Endothelial cell of umbilical vein (primary cell): Measurements from ENCODE around the gene TEDC1. TPM values are rescaled to one million over a fixed set of nuclear protein-coding genes. Genes with fewer than 3 reads are reported as not detected.

Experiments used
- BruUV-seq: library from RNA; stranded (reverse); fragments of 400-500 nt; replicated peaks from 2 replicates; lab custom pipeline; 2021; lab: Mats Ljungman, UMichigan
- CTCF ChIA-PET: fragments of 300-600, 350-600 bp; sonication (Branson Sonifier 250); formaldehyde crosslinking; loops from one replicate; lab custom pipeline; 2021; ENCODE audit warnings: antibody characterized with exemption, inconsistent platforms; lab: Charles Lee
- POLR2A ChIA-PET: fragments of 300-600, 350-600 bp; sonication (Branson Sonifier 250); formaldehyde crosslinking; loops from one replicate; lab custom pipeline; 2021; ENCODE audit warnings: antibody characterized with exemption, inconsistent platforms; lab: Charles Lee
- DNase-seq: peaks from one replicate; pipeline ENCODE4 v3.0.0-alpha.2; 2011; ENCODE audit warnings: low read depth, low spot score
- FAIRE-seq: peaks from 2 replicates; lab custom pipeline; 2011; peaks lifted over from hg19 to GRCh38; lab: Jason Lieb, UNC
- H2AFZ ChIP-seq: 2 replicates; pipeline ENCODE4 v1.6.0; 2012; ENCODE audit warnings: low read depth, low read length, control low read depth, inconsistent platforms
- H3K27ac ChIP-seq: 2 replicates; pipeline ENCODE4 v1.5.1; 2011; ENCODE audit warnings: low read depth, mild to moderate bottlenecking, control low read depth, low read length, moderate library complexity; ENCODE audit not compliant: insufficient read depth
- H3K27me3 ChIP-seq, 2 experiments: 2 replicates each; pipeline versions ENCODE4 v1.6.0 to v1.6.1; 2011; ENCODE audit warnings: low read length in 2 of 2, mixed read lengths in 1 of 2; ENCODE audit not compliant: control insufficient read depth in 2 of 2, insufficient read depth in 2 of 2
- H3K36me3 ChIP-seq, 2 experiments: 2 replicates in 1 of 2; 3 replicates in 1 of 2; pipeline ENCODE4 v1.5.1; 2011; ENCODE audit warnings: low read length in 2 of 2, mild to moderate bottlenecking in 1 of 2, moderate library complexity in 1 of 2; ENCODE audit not compliant: control insufficient read depth in 2 of 2, insufficient read depth in 2 of 2; ENCODE audit errors: extremely low read depth in 1 of 2
- H3K4me1 ChIP-seq: 3 replicates; pipeline ENCODE4 v1.5.1; 2011; ENCODE audit warnings: mild to moderate bottlenecking, low read length; ENCODE audit not compliant: control insufficient read depth, insufficient read depth; ENCODE audit errors: extremely low read depth
- H3K4me2 ChIP-seq: 2 replicates; pipeline ENCODE4 v1.6.1; 2011; ENCODE audit warnings: low read length, control low read depth, mixed read lengths; ENCODE audit not compliant: insufficient read depth
- H3K4me3 ChIP-seq, 3 experiments: fragments of 200-600 bp in 1 of 3; sonication (generic), shearing (Covaris generic) in 1 of 3; replicated peaks in 1 of 3; 2 replicates each; pipeline ENCODE4 v1.5.1; 2011 to 2016; ENCODE audit warnings: control low read depth in 3 of 3, low read length in 3 of 3, mild to moderate bottlenecking in 2 of 3, inconsistent platforms in 1 of 3, low read depth in 1 of 3, moderate library complexity in 1 of 3; ENCODE audit not compliant: insufficient read depth in 1 of 3
- H3K79me2 ChIP-seq: 2 replicates; pipeline ENCODE4 v1.6.0; 2012; ENCODE audit warnings: low read length, inconsistent platforms; ENCODE audit not compliant: control insufficient read depth, insufficient read depth
- H3K9ac ChIP-seq: replicated peaks from 2 replicates; pipeline ENCODE3; 2011; ENCODE audit warnings: low read length, control low read depth; ENCODE audit not compliant: insufficient read depth; ENCODE audit errors: extremely low read depth
- H3K9me1 ChIP-seq: replicated peaks from 3 replicates; pipeline ENCODE4 v1.6.0; 2011; ENCODE audit warnings: mild to moderate bottlenecking, low read length; ENCODE audit not compliant: control insufficient read depth, insufficient read depth; ENCODE audit errors: extremely low read depth
- H3K9me3 ChIP-seq: replicated peaks from 2 replicates; pipeline ENCODE4 v1.5.1; 2012; ENCODE audit warnings: low read length, inconsistent platforms; ENCODE audit not compliant: control insufficient read depth, insufficient read depth
- H4K20me1 ChIP-seq: replicated peaks from 2 replicates; pipeline ENCODE3; 2011; ENCODE audit warnings: mild to moderate bottlenecking, low read length; ENCODE audit not compliant: control insufficient read depth, insufficient read depth; ENCODE audit errors: extremely low read depth
- EZH2 ChIP-seq: IDR thresholded peaks from 2 replicates; pipeline ENCODE4 v1.6.1; 2012; ENCODE audit warnings: borderline replicate concordance, low read depth, mild to moderate bottlenecking, moderate library complexity, low read length, inconsistent platforms; ENCODE audit not compliant: severe bottlenecking
- FOS ChIP-seq: IDR thresholded peaks from 2 replicates; pipeline ENCODE4 v1.6.1; 2011; ENCODE audit warnings: mild to moderate bottlenecking, low read length, moderate library complexity, borderline replicate concordance; ENCODE audit not compliant: insufficient read depth
- GATA2 ChIP-seq: IDR thresholded peaks from 2 replicates; pipeline ENCODE4 v1.7.0; 2011; ENCODE audit warnings: low read depth, mild to moderate bottlenecking, moderate library complexity, mixed read lengths, low read length; ENCODE audit not compliant: insufficient read length, insufficient read depth
- JUN ChIP-seq: IDR thresholded peaks from 2 replicates; pipeline ENCODE4 v1.6.1; 2011; ENCODE audit warnings: borderline replicate concordance, low read depth; ENCODE audit not compliant: insufficient read length, insufficient read depth
- MYC ChIP-seq: IDR thresholded peaks from one replicate; pipeline ENCODE4 v1.6.1; 2011; ENCODE audit warnings: mild to moderate bottlenecking, low read depth, low read length
- POLR2A ChIP-seq: IDR thresholded peaks from 2 replicates; pipeline ENCODE4 v1.6.1; 2012; ENCODE audit warnings: low read depth, mild to moderate bottlenecking, control low read depth, low read length
- POLR2AphosphoS5 ChIP-seq: IDR thresholded peaks from 2 replicates; pipeline ENCODE4 v1.6.1; 2012; ENCODE audit warnings: low read depth, mild to moderate bottlenecking, control low read depth, low read length, moderate library complexity; ENCODE audit not compliant: insufficient read depth
- dilution Hi-C: fragments of 300-500 bp; cut with MboI; formaldehyde crosslinking; loops from one replicate; pipeline ENCODE4 v1.15.0; 2019; ENCODE audit warnings: low sequenced_read_pairs; ENCODE audit not compliant: extremely low pct_ligation_motif_present
- intact Hi-C: fragments of 100-400 bp; cut with micrococcal nuclease; formaldehyde crosslinking; loops from one replicate; pipeline ENCODE4 v1.10.0; 2022
- polyA plus RNA-seq, 4 experiments: library from polyadenylated mRNA; depleted of rRNA in 3 of 4; stranded (reverse) in 3 of 4; unstranded in 1 of 4; fragments of >200 nt; gene quantifications; 2 replicates each; pipeline versions ENCODE4 v1.2.1 to v1.2.3, GENCODE V29; 2011 to 2012; ENCODE audit warnings: missing spikeins in 1 of 4
- total RNA-seq: library from RNA; stranded (reverse); gene quantifications from 2 replicates; pipeline ENCODE4 v1.2.3, GENCODE V29; 2021
- TF ChIP-seq, protein P1 (sequence below), 2 donors: IDR thresholded peaks; 1 replicate in 1 of 2; 2 replicates in 1 of 2; pipeline ENCODE4 v1.5.1; 2011; ENCODE audit warnings: low read length in 2 of 2, mild to moderate bottlenecking in 2 of 2, moderate library complexity in 2 of 2, control low read depth in 1 of 2, inconsistent platforms in 1 of 2, low read depth in 1 of 2; ENCODE audit not compliant: insufficient read depth in 1 of 2; ENCODE audit errors: extremely low read depth in 1 of 2
- TF ChIP-seq, protein P2 (sequence below): IDR thresholded peaks from 2 replicates; pipeline ENCODE4 v1.6.1; 2011; ENCODE audit not compliant: insufficient read depth, insufficient read length

Gene TEDC1
- total and polyA plus RNA-seq, 2 donors (not counting 3 experiments of a cell fraction or from before 2014, with no cell fraction given) = 16.5 to 25.3 TPM

DNA sequence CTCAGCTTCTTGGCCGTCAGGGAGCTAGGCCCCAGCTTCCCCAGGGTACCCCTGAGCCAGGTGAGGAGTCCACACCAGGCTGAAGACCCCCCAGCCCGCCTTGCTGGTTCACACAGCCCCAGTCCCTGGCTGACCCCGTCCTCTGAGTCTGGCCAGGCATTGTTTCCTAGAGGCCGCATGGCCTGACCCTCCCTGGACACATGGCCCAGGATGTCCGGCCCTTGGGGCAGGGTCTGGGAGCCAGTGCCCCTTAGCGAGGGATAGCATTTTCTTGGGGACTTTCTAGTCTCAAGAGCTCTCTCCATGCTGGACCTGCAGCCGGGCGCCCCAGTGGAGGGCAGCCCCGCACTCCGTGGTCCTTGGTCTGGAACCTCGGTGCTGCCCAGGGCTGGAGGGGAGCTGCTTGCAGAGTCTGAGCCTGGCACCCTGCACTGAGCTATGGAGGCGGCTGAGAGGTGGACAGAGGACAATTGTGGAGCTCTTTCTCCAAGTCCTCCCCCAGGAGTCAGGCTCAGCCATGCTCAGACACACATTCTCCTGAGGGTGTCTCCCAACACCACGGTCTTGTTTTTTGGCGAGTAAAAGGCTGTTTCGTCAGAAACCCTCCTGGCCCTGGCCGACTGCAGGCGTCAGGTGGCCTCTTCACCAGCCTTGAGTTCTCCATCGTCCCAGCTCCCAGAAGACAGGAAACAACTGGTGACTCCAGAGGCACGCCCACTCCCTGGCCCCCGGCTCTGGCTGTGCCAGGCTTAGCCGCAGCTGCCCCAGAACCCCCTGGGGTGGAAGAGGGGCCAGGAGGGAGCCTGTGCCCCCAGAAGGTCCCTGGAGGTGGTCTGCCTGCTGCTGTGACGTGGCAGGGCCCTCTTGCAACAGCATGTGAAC is 34.1 kb upstream of the TEDC1 start:
- FAIRE-seq = no peak
- POLR2A ChIA-PET = no interaction called here
- no peaks in the 10 kb centered on the region for H3K4me1 ChIP-seq
- H4K20me1 ChIP-seq = no peaks in the 10 kb centered on the region
- no peak overlapping the region for H3K4me3 ChIP-seq
- dilution Hi-C loops (no loop called here), intact Hi-C loops (no loop called here)
- no TSS peak for BruUV-seq
- H3K4me2 ChIP-seq = no peak overlapping the region
- H3K36me3 ChIP-seq = peaks cover 0 to 53% of the 10 kb centered on the region in 2 experiments
- H3K79me2 ChIP-seq = no peaks in the 10 kb centered on the region
- H3K27me3 ChIP-seq = no peaks in the 10 kb centered on the region
- DNase-seq = no peak
- TF ChIP-seq EZH2 = no peak
- TF ChIP-seq, protein P1, sequence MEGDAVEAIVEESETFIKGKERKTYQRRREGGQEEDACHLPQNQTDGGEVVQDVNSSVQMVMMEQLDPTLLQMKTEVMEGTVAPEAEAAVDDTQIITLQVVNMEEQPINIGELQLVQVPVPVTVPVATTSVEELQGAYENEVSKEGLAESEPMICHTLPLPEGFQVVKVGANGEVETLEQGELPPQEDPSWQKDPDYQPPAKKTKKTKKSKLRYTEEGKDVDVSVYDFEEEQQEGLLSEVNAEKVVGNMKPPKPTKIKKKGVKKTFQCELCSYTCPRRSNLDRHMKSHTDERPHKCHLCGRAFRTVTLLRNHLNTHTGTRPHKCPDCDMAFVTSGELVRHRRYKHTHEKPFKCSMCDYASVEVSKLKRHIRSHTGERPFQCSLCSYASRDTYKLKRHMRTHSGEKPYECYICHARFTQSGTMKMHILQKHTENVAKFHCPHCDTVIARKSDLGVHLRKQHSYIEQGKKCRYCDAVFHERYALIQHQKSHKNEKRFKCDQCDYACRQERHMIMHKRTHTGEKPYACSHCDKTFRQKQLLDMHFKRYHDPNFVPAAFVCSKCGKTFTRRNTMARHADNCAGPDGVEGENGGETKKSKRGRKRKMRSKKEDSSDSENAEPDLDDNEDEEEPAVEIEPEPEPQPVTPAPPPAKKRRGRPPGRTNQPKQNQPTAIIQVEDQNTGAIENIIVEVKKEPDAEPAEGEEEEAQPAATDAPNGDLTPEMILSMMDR (IDR thresholded peaks at IDR 0.05; ENCODE audit: extremely low read depth in 1 of 2, insufficient read depth in 1 of 2, low read depth in 1 of 2, low read length in 2 of 2) = no peak
- TF ChIP-seq, protein P2, sequence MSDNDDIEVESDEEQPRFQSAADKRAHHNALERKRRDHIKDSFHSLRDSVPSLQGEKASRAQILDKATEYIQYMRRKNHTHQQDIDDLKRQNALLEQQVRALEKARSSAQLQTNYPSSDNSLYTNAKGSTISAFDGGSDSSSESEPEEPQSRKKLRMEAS = no peak
- no peak for TF ChIP-seq MYC
- TF ChIP-seq FOS = no peak
- TF ChIP-seq JUN = no peak
- no peak for TF ChIP-seq POLR2AphosphoS5
- no peak for TF ChIP-seq POLR2A
- no peak for TF ChIP-seq GATA2
- H3K27ac ChIP-seq = no peak overlapping the region
- H3K9ac ChIP-seq = no peak overlapping the region
- no peaks in the 10 kb centered on the region for H3K9me3 ChIP-seq
- CTCF ChIA-PET = interaction anchor here (0.6 to 2.6 kb wide), 5 partner anchors 8 to 71 kb away, joined by 3 to 16 read pairs (median 8); partner anchors contain the start of gene TEDC1
- H3K9me1 ChIP-seq = no peaks in the 10 kb centered on the region
- no peak overlapping the region for H2AFZ ChIP-seq
